NCI-H82 treated with DMSO at 0.1 percent for 48 hours (cell line): ENCODE measurements around the gene MRPL38.
A peak's percentile ranks its signal among the peaks of the same experiment; 100 is the strongest.
"Not testable (repeated sequence)": the region's sequence is repeated elsewhere in the genome, so short reads cannot be mapped to it uniquely, and the experiment has no call there.

ENCODE experiments used
- DNase-seq: peaks from one replicate; lab custom pipeline; 2025; ENCODE audit not compliant: unreplicated experiment; lab: John Stamatoyannopoulos, UW

MRPL38 gene

GRCh38 chr17:75855310-75856061, 49.2 kb downstream of the MRPL38 start, which contains the start of gene WBP2:
TSS of gene WBP2 (minus strand) at chr17:75855335. CDS start at chr17:75855297, 38 bp downstream.
- DNase-seq, result peak; percentile 100

DNA sequence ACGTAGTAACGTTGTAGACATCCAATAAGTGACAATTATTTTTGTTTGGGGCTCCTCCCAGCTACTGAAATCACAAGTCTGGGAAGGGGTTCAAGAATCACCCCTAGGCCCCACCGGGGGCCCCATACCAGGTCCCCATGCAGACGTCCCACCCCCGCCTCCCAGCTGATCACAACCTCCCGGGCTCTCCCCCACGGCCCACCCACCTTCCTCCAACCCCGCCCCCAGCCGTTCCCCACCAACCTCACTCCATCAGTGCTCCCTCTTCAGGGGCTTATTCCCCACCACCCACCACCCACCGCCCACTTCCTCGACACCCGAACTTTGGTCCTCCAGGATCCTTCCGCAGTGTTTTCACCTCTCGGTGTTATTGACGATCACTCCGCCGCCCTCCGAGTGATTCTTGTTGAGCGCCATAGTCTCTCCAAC, 49.8 kb downstream of the MRPL38 start:
- no peak for DNase-seq

GRCh38 chr17:75854101-75854748, 50.5 kb downstream of the MRPL38 start:
- no peak for DNase-seq

- DNase-seq, result no peak
Measured at GRCh38 chr17:75853433-75853832, 51.3 kb downstream of the MRPL38 start.

DNA sequence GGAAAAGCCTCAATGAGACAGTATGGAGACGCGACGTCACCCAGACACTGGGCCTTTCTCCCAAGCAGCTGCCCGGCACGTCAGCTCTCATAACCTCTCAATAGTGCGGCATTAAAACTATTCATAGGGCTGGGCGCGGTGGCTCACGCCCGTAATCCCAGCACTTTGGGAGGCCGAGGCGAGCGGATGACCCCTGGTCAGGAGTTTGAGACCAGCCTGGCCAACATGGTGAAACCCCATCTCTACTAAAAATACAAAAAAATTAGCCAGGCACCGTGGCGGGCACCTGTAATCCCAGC, 53.0 kb downstream of the MRPL38 start:
- DNase-seq, result not testable (repeated sequence)

- DNase-seq, result no peak
Measured at GRCh38 chr17:75850928-75851692, 53.6 kb downstream of the MRPL38 start.

- DNase-seq, result no peak
Measured at GRCh38 chr17:75849724-75850123, 55.0 kb downstream of the MRPL38 start.

DNA sequence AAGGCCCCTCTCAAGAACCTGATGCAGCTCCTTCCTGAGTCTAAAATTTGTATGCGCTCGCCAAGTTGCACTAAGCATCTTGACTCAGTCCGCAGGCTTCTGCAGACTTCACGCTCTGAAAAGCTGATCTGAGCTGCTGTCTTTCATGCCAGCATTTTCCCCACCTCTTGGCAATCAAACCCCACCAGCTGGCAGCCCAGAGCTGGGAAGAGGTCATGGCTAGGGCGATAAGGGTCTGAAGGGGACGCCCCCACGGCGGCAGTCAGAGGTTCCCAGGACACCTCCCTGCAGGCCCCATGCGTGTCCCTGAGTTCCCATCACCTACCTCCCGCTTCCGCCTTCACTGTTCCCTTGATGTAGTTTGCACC, 55.4 kb downstream of the MRPL38 start:
- DNase-seq, result no peak
